ENCODE measurements around the gene ATR. TPM values are rescaled to one million over a fixed set of nuclear protein-coding genes. Genes with fewer than 3 reads are reported as not detected.
"Not testable (repeated sequence)": the region's sequence is repeated elsewhere in the genome, so short reads cannot be mapped to it uniquely, and the experiment has no call there.

ATR gene
- total and polyA plus RNA-seq, 3 donors from 2014 or later, result 21.8 to 42.8 (median 34.9) TPM

- 95 to 100% methylated on average over 1 of the region's 1 CpG for WGBS, 2 donors
- Histone ChIP-seq H3K4me3 (no peak overlapping the region), H3K27me3 (no peaks in the 10 kb centered on the region), H3K4me1 (no peaks in the 10 kb centered on the region), H3K27ac (no peak overlapping the region), H3K9me3 (no peaks in the 10 kb centered on the region), H3K36me3 (ENCODE audit: low read depth, missing control alignments) (no peaks in the 10 kb centered on the region)
- DNase-seq, result no peak
- intact Hi-C loops (cut with DNase I; ENCODE audit: low total_unique reads), result no loop called here
- TF ChIP-seq POLR2A (IDR thresholded peaks at IDR 0.05) (no peak), CTCF (IDR thresholded peaks at IDR 0.05) (no peak)
Measured at GRCh38 chr3:142611206-142611605, 32.7 kb upstream of the ATR start.

- TF ChIP-seq CTCF (IDR thresholded peaks at IDR 0.05) (no peak), POLR2A (IDR thresholded peaks at IDR 0.05) (no peak)
- intact Hi-C loops (cut with DNase I; ENCODE audit: low total_unique reads), result no loop called here
- H3K4me3 ChIP-seq, result no peak overlapping the region
- DNase-seq, result no peak
- no peaks in the 10 kb centered on the region for H3K36me3 ChIP-seq (ENCODE audit: low read depth, missing control alignments)
- H3K4me1 ChIP-seq, result no peaks in the 10 kb centered on the region
- 96 to 100% methylated on average over 1 of the region's 1 CpG for WGBS, 2 donors
- no peak overlapping the region for H3K27ac ChIP-seq
- no peaks in the 10 kb centered on the region for H3K9me3 ChIP-seq
- H3K27me3 ChIP-seq, result no peaks in the 10 kb centered on the region
Measured at GRCh38 chr3:142609136-142609535, 30.6 kb upstream of the ATR start.

GRCh38 chr3:142608631-142609030 is 30.1 kb upstream of the ATR start:
- no peak for DNase-seq
- no peaks in the 10 kb centered on the region for H3K27me3 ChIP-seq
- intact Hi-C loops (cut with DNase I; ENCODE audit: low total_unique reads), result no loop called here
- no peaks in the 10 kb centered on the region for H3K9me3 ChIP-seq
- no peaks in the 10 kb centered on the region for H3K4me1 ChIP-seq
- H3K4me3 ChIP-seq, result no peak overlapping the region
- WGBS, 2 donors, result 64 to 90% methylated on average over 1 of the region's 1 CpG
- no peaks in the 10 kb centered on the region for H3K36me3 ChIP-seq (ENCODE audit: low read depth, missing control alignments)
- TF ChIP-seq CTCF (IDR thresholded peaks at IDR 0.05), result no peak
- TF ChIP-seq POLR2A (IDR thresholded peaks at IDR 0.05), result no peak
- no peak overlapping the region for H3K27ac ChIP-seq

- no peak for DNase-seq
- Histone ChIP-seq H3K36me3 (ENCODE audit: low read depth, missing control alignments) (no peaks in the 10 kb centered on the region), H3K4me3 (no peak overlapping the region), H3K4me1 (no peaks in the 10 kb centered on the region), H3K9me3 (no peaks in the 10 kb centered on the region), H3K27ac (no peak overlapping the region), H3K27me3 (no peaks in the 10 kb centered on the region)
- TF ChIP-seq CTCF (IDR thresholded peaks at IDR 0.05) (no peak), POLR2A (IDR thresholded peaks at IDR 0.05) (no peak)
- intact Hi-C loops (cut with DNase I; ENCODE audit: low total_unique reads), result no loop called here
Measured at GRCh38 chr3:142604940-142605339, 26.4 kb upstream of the ATR start.

GRCh38 chr3:142603386-142603705 is 24.8 kb upstream of the ATR start:
- H3K4me1 ChIP-seq; intact Hi-C loops (cut with DNase I; ENCODE audit: low total_unique reads); H3K4me3 ChIP-seq; H3K27ac ChIP-seq; DNase-seq; H3K36me3 ChIP-seq (ENCODE audit: low read depth, missing control alignments); H3K27me3 ChIP-seq; H3K9me3 ChIP-seq: not testable (repeated sequence)
- WGBS, 2 donors, result 93 to 96% methylated on average over 7 of the region's 7 CpGs

Measured in testis (tissue), 3 donors.